CD4-positive, alpha-beta T cell (primary cell): Measurements from ENCODE around the gene CACNA1D. TPM values are rescaled to one million over a fixed set of nuclear protein-coding genes. Genes with fewer than 3 reads are reported as not detected.
A peak's percentile ranks its signal among the peaks of the same experiment; 100 is the strongest.

Experiments
- ATAC-seq: fragments of 200-7000 bp; cut with Tn5 transposase; one replicate; pipeline ENCODE4 v1.10.0; 2022; ENCODE audit warnings: mild to moderate bottlenecking; ENCODE audit not compliant: poor library complexity
- CTCF ChIA-PET: fragments of 350-600 bp; sonication (Branson Sonifier 250); formaldehyde crosslinking; loops from one replicate; lab custom pipeline; 2021; ENCODE audit warnings: antibody characterized with exemption, inconsistent platforms; lab: Charles Lee
- POLR2A ChIA-PET: fragments of 350-600 bp; sonication (Branson Sonifier 250); formaldehyde crosslinking; loops from one replicate; lab custom pipeline; 2021; ENCODE audit warnings: antibody characterized with exemption, inconsistent platforms; lab: Charles Lee
- DNase-seq, 14 experiments: peaks; one replicate each; pipeline ENCODE4 v3.0.0-alpha.2; 2013 to 2020; ENCODE audit warnings: mixed read lengths in 2 of 14
- H3K27ac ChIP-seq, 2 donors: one replicate each; pipeline versions ENCODE4 v1.5.1 to v1.7.0; 2013; ENCODE audit warnings: low read length in 2 of 2, low read depth in 1 of 2, mild to moderate bottlenecking in 1 of 2
- H3K27me3 ChIP-seq, 2 experiments: 1 replicate in 1 of 2; 2 replicates in 1 of 2; pipeline versions ENCODE4 v1.6.1 to v1.7.0; 2013; ENCODE audit warnings: low read length in 2 of 2, control low read depth in 1 of 2, mild to moderate bottlenecking in 1 of 2, moderate library complexity in 1 of 2; ENCODE audit not compliant: insufficient read depth in 2 of 2, control insufficient read depth in 1 of 2
- H3K36me3 ChIP-seq: one replicate; pipeline ENCODE4 v1.6.1; 2013; ENCODE audit warnings: low read length, control low read depth; ENCODE audit not compliant: insufficient read depth
- H3K4me1 ChIP-seq: one replicate; pipeline ENCODE4 v1.6.1; 2013; ENCODE audit warnings: low read length, control low read depth; ENCODE audit not compliant: insufficient read depth
- H3K4me3 ChIP-seq: one replicate; pipeline ENCODE4 v1.5.1; 2013; ENCODE audit warnings: mild to moderate bottlenecking, low read length, moderate library complexity
- H3K9me3 ChIP-seq, 2 experiments: 1 replicate in 1 of 2; 2 replicates in 1 of 2; pipeline versions ENCODE4 v1.6.1 to v1.7.0; 2013; ENCODE audit warnings: low read length in 2 of 2, mild to moderate bottlenecking in 2 of 2, control low read depth in 1 of 2, moderate library complexity in 1 of 2; ENCODE audit not compliant: control insufficient read depth in 1 of 2, insufficient read depth in 1 of 2
- H3K27ac Mint-ChIP-seq: one replicate; pipeline ENCODE4 v1.8.0; 2020; ENCODE audit warnings: mixed read lengths
- H3K27me3 Mint-ChIP-seq: one replicate; pipeline ENCODE4 v1.8.0; 2021; ENCODE audit warnings: mixed read lengths
- H3K36me3 Mint-ChIP-seq: one replicate; pipeline ENCODE4 v1.8.0; 2021; ENCODE audit warnings: low read depth, mixed read lengths
- H3K4me1 Mint-ChIP-seq: one replicate; pipeline ENCODE4 v1.8.0; 2021; ENCODE audit warnings: low read depth, mixed read lengths
- H3K4me3 Mint-ChIP-seq: one replicate; pipeline ENCODE4 v1.8.0; 2020; ENCODE audit warnings: mild to moderate bottlenecking, mixed read lengths
- H3K9me3 Mint-ChIP-seq: one replicate; pipeline ENCODE4 v1.8.0; 2020; ENCODE audit warnings: mixed read lengths
- CTCF ChIP-seq: fragments of 200-600 bp; IDR thresholded peaks from one replicate; pipeline ENCODE4 v1.8.0; 2022; ENCODE audit warnings: antibody characterized with exemption, mild to moderate bottlenecking
- intact Hi-C, 2 experiments: fragments of 100-400 bp; cut with DNase I in 1 of 2; cut with micrococcal nuclease in 1 of 2; formaldehyde crosslinking; loops; one replicate each; pipeline versions ENCODE4 v1.15.1 to v1.9.0; 2023 to 2025; cut with DNase I, micrococcal nuclease
- total RNA-seq, 174 experiments: library from RNA in 2 of 174; stranded (reverse) in 2 of 174; gene quantifications; one replicate each; pipeline ENCODE4 v1.2.3 and lab custom pipeline; 2021 to 2026

The CACNA1D gene
- total RNA-seq, 2 experiments from 2014 or later = not detected

GRCh38 chr3:53490459-53490968, 3.9 kb upstream of the CACNA1D start:
- no peak for TF ChIP-seq CTCF
- ATAC-seq (no peak), DNase-seq (no peak)
- intact Hi-C loops = loop anchor here in 1 of 2 experiments (10.0 kb wide), 1 partner anchor 196 kb away; no protein-coding TSS in a partner anchor
- POLR2A ChIA-PET = no interaction called here
- no peak overlapping the region for H3K4me3 Mint-ChIP-seq
- H3K27me3 Mint-ChIP-seq = peaks cover 57% of the 10 kb centered on the region
- no peak overlapping the region for H3K27ac Mint-ChIP-seq
- no peaks in the 10 kb centered on the region for H3K36me3 ChIP-seq
- H3K4me3 ChIP-seq = no peak overlapping the region
- peaks cover 30 to 37% of the 10 kb centered on the region in 2 experiments for H3K27me3 ChIP-seq
- no peak overlapping the region for H3K27ac ChIP-seq
- no peaks in the 10 kb centered on the region for H3K4me1 Mint-ChIP-seq
- H3K9me3 Mint-ChIP-seq = no peaks in the 10 kb centered on the region
- H3K36me3 Mint-ChIP-seq = no peaks in the 10 kb centered on the region
- peaks cover 0 to 6% of the 10 kb centered on the region in 2 experiments for H3K9me3 ChIP-seq
- H3K4me1 ChIP-seq = peaks cover 7% of the 10 kb centered on the region
- CTCF ChIA-PET = no interaction called here

GRCh38 chr3:53491276-53491675, 3.1 kb upstream of the CACNA1D start:
- H3K4me3 Mint-ChIP-seq = no peak overlapping the region
- Histone ChIP-seq H3K4me3 (no peak overlapping the region), H3K4me1 (peaks cover 10% of the 10 kb centered on the region), H3K27me3 (peaks cover 38 to 44% of the 10 kb centered on the region in 2 experiments), H3K27ac (no peak overlapping the region), H3K9me3 (peaks cover 0 to 10% of the 10 kb centered on the region in 2 experiments), H3K36me3 (no peaks in the 10 kb centered on the region)
- ChIA-PET POLR2A (no interaction called here), CTCF (no interaction called here)
- H3K36me3 Mint-ChIP-seq = no peaks in the 10 kb centered on the region
- H3K27ac Mint-ChIP-seq = no peak overlapping the region
- TF ChIP-seq CTCF = no peak
- intact Hi-C loops = loop anchor here in 1 of 2 experiments (10.0 kb wide), 1 partner anchor 196 kb away; no protein-coding TSS in a partner anchor
- DNase-seq = no peak
- no peak for ATAC-seq
- H3K27me3 Mint-ChIP-seq = peaks cover 63% of the 10 kb centered on the region
- no peaks in the 10 kb centered on the region for H3K9me3 Mint-ChIP-seq
- H3K4me1 Mint-ChIP-seq = no peaks in the 10 kb centered on the region

GRCh38 chr3:53493595-53493962, 832 bp upstream of the CACNA1D start:
- Histone ChIP-seq H3K27me3 (peaks cover 53 to 57% of the 10 kb centered on the region in 2 experiments), H3K27ac (no peak overlapping the region), H3K36me3 (no peaks in the 10 kb centered on the region), H3K9me3 (peaks cover 0 to 10% of the 10 kb centered on the region in 2 experiments), H3K4me1 (peaks cover 10% of the 10 kb centered on the region), H3K4me3 (no peak overlapping the region)
- intact Hi-C loops = loop anchor here in 1 of 2 experiments (10.0 kb wide), 1 partner anchor 199 kb away; no protein-coding TSS in a partner anchor
- ATAC-seq = no peak
- Mint-ChIP-seq H3K27ac (no peak overlapping the region), H3K27me3 (peaks cover 75% of the 10 kb centered on the region), H3K4me1 (no peaks in the 10 kb centered on the region), H3K9me3 (no peaks in the 10 kb centered on the region), H3K4me3 (peak overlapping the region; percentile 71), H3K36me3 (no peaks in the 10 kb centered on the region)
- CTCF ChIA-PET = no interaction called here
- POLR2A ChIA-PET = no interaction called here
- no peak for TF ChIP-seq CTCF
- DNase-seq = no peak
